Vagina (tissue), 2 donors: Measurements from ENCODE around the gene RPS6KA5. TPM values are rescaled to one million over a fixed set of nuclear protein-coding genes. Genes with fewer than 3 reads are reported as not detected.
"Not testable (repeated sequence)": the region's sequence is repeated elsewhere in the genome, so short reads cannot be mapped to it uniquely, and the experiment has no call there.

Experiments
- DNase-seq, 2 donors: peaks; one replicate each; pipeline ENCODE4 v3.0.0-alpha.2; 2017; ENCODE audit errors: extremely low spot score in 2 of 2
- H3K27ac ChIP-seq: fragments of 200-600 bp; sonication (generic); one replicate; pipeline ENCODE4 v1.5.1; 2019
- H3K27me3 ChIP-seq: fragments of 200-600 bp; sonication (generic); one replicate; pipeline ENCODE4 v1.5.1; 2019
- H3K36me3 ChIP-seq, 2 donors: fragments of 200-600 bp; sonication (generic); one replicate each; pipeline ENCODE4 v1.5.1; 2017 to 2019
- H3K4me1 ChIP-seq: fragments of 200-600 bp; sonication (generic); one replicate; pipeline ENCODE4 v1.5.1; 2019
- H3K4me3 ChIP-seq, 2 donors: fragments of 200-600 bp; sonication (generic); 1 replicate in 1 of 2; 2 replicates in 1 of 2; pipeline ENCODE4 v1.5.1; 2016 to 2019
- H3K9me3 ChIP-seq: fragments of 200-600 bp; sonication (generic); one replicate; pipeline ENCODE4 v1.5.1; 2019
- POLR2A ChIP-seq, 2 donors: fragments of 450-650 bp; IDR thresholded peaks; one replicate each; pipeline ENCODE4 v1.6.1; 2017; ENCODE audit warnings: antibody characterized with exemption in 2 of 2, mild to moderate bottlenecking in 2 of 2, moderate library complexity in 2 of 2
- POLR2AphosphoS5 ChIP-seq, 2 donors: sonication (generic); formaldehyde crosslinking; IDR thresholded peaks; one replicate each; pipeline ENCODE4 v1.9.0; 2017; ENCODE audit warnings: antibody characterized with exemption in 2 of 2, mild to moderate bottlenecking in 2 of 2, low read depth in 1 of 2; ENCODE audit not compliant: insufficient read depth in 1 of 2
- intact Hi-C: fragments of 100-400 bp; cut with DNase I; formaldehyde crosslinking; loops from one replicate; pipeline ENCODE4 v1.15.1; 2023
- total RNA-seq: library from RNA; depleted of rRNA; stranded (reverse); fragments of >200 nt; gene quantifications from one replicate; pipeline ENCODE4 v1.2.3, GENCODE V29; 2016
- TF ChIP-seq, protein P1 (sequence below), 3 experiments: fragments of 450-650 bp in 2 of 3; fragments of 200-600 bp in 1 of 3; sonication (generic) in 1 of 3; IDR thresholded peaks; one replicate each; pipeline ENCODE4 v1.5.1; 2017 to 2019; ENCODE audit warnings: antibody characterized with exemption in 3 of 3, mild to moderate bottlenecking in 2 of 3, moderate library complexity in 2 of 3

RPS6KA5 gene
- total RNA-seq, 1 donor from 2014 or later: 5.2 TPM

DNA sequence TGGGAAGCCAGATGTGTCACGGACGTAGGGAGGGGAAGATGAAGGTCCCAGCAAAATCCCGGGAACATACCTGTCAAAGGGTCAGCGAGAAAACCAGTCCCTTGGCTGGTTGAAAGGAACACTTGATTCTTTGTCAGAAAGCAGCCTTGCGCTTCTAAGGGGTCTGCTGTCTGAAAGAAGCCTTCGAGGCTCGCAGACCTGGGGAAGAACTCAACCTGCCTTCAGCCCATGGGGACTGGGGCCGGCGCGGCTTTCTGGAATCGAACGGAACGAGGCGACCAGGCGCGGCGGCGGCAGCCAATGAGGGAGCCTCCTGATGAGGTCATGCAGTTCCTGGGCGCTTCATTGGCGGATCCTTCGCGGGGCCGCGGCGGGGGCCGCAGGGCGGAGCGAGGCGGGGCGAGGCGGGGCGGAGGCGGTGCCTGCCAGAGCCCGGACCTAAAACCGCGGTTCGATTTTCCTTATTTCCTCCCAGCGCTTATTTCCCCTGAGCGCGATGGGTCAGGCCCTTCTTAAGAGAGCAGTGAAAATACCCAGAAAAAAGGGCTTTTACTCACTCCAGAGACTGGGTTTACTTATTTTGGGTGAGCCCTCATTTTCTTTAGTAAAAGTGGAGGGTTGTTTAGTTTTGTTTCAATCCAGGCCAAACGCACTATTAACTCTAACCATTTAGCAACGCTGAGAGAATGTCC lies 232.4 kb downstream of the RPS6KA5 start:
- H3K4me3 ChIP-seq: peak overlapping the region; percentile 35 to 45
- no peaks in the 10 kb centered on the region for H3K36me3 ChIP-seq
- intact Hi-C loops: no loop called here
- peaks cover 14% of the 10 kb centered on the region for H3K4me1 ChIP-seq
- H3K27me3 ChIP-seq: no peaks in the 10 kb centered on the region
- no peaks in the 10 kb centered on the region for H3K9me3 ChIP-seq
- peak in 1 of 2 donors; percentile 94 for DNase-seq
- H3K27ac ChIP-seq: peak overlapping the region; percentile 60
- TF ChIP-seq, protein P1, sequence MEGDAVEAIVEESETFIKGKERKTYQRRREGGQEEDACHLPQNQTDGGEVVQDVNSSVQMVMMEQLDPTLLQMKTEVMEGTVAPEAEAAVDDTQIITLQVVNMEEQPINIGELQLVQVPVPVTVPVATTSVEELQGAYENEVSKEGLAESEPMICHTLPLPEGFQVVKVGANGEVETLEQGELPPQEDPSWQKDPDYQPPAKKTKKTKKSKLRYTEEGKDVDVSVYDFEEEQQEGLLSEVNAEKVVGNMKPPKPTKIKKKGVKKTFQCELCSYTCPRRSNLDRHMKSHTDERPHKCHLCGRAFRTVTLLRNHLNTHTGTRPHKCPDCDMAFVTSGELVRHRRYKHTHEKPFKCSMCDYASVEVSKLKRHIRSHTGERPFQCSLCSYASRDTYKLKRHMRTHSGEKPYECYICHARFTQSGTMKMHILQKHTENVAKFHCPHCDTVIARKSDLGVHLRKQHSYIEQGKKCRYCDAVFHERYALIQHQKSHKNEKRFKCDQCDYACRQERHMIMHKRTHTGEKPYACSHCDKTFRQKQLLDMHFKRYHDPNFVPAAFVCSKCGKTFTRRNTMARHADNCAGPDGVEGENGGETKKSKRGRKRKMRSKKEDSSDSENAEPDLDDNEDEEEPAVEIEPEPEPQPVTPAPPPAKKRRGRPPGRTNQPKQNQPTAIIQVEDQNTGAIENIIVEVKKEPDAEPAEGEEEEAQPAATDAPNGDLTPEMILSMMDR (IDR thresholded peaks at IDR 0.05): no peak
- TF ChIP-seq POLR2A (IDR thresholded peaks at IDR 0.05) (peak in 1 of 2 donors; percentile 19), POLR2AphosphoS5 (IDR thresholded peaks at IDR 0.05; ENCODE audit: insufficient read depth in 1 of 2, low read depth in 1 of 2) (peak in 1 of 2 donors; percentile 79)

DNA sequence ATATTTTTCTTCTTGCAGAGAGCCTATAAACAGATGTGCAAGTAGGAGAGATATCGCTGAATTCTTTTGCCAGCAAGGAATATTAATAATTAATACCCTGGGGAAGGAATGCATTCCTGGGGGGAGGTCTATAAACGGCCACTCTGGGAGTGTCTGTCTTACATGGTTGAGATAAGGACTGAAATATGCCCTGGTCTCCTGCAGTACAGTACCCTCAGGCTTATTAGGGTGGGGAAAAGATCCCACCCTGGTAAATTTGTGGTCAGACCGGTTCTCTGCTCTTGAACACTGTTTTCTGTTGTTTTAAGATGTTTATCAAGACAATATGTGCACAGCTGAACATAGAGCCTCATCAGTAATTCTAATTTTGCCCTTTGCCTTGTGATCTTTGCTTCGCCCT lies 236.9 kb downstream of the RPS6KA5 start:
- H3K27me3 ChIP-seq, DNase-seq, H3K9me3 ChIP-seq, H3K4me3 ChIP-seq, H3K27ac ChIP-seq, H3K4me1 ChIP-seq, intact Hi-C loops, H3K36me3 ChIP-seq: not testable (repeated sequence)

DNA sequence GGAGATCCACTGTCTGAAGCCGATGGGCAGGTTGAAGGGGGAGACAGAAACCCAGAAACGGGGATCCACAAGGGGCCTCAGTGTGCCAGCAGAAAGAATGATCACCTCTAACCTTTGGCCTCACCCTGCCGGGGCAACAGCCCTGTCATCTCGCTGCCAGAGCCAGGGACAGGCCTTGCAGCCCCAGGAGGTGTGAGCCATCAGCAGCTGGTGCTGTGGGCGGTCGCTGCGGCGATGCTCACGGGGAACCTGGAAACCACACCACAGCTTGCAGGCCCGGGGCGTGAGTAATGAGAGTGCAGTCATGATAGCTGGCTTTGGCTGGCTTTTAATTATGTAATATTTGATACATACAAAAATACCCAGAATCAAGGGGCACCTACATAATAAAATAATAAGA lies 239.5 kb downstream of the RPS6KA5 start:
- H3K9me3 ChIP-seq: no peaks in the 10 kb centered on the region
- H3K4me1 ChIP-seq: no peaks in the 10 kb centered on the region
- no peaks in the 10 kb centered on the region for H3K36me3 ChIP-seq
- no peak for DNase-seq
- no peaks in the 10 kb centered on the region for H3K27me3 ChIP-seq
- H3K27ac ChIP-seq: no peak overlapping the region
- no peak overlapping the region for H3K4me3 ChIP-seq
- TF ChIP-seq POLR2AphosphoS5 (IDR thresholded peaks at IDR 0.05; ENCODE audit: insufficient read depth in 1 of 2, low read depth in 1 of 2) (no peak), POLR2A (IDR thresholded peaks at IDR 0.05) (no peak)
- TF ChIP-seq, protein P1 (IDR thresholded peaks at IDR 0.05): no peak
- intact Hi-C loops: no loop called here

DNA sequence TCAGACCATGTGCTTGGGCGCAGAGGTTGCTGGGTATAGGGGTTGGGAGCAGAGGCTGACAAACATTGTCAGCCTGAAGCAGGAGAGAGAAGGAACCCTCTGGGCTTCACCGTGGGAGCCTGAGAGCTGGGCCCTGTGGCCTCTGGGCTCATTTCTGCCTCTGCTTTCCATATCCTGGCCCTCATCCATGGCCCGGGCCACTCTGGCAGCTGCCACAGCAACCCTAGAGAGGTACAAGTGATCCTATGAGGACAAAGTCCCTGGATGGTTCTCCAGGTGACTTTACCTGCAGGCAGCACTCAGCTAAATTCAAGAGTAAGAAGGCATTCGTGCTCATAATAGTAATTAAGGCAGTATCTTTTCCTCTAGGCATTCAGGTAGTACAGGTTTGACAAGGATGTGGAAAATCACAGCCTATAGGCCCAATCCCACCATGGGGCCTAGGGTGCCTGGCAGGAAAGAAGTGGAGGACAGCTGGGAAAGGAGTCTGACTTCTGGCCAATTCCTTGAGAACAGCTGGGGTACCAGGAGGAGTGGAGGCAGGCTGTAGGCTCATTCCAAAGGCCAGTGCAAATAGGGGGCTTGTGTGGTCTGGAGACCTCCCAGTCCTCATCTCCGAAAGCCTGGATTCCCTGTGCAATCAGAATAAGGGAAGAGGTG lies 240.6 kb downstream of the RPS6KA5 start:
- Histone ChIP-seq H3K4me1 (peaks cover 9% of the 10 kb centered on the region), H3K36me3 (no peaks in the 10 kb centered on the region), H3K27ac (no peak overlapping the region), H3K4me3 (no peak overlapping the region), H3K27me3 (no peaks in the 10 kb centered on the region), H3K9me3 (no peaks in the 10 kb centered on the region)
- intact Hi-C loops: no loop called here
- no peak for DNase-seq
- TF ChIP-seq POLR2AphosphoS5 (IDR thresholded peaks at IDR 0.05; ENCODE audit: insufficient read depth in 1 of 2, low read depth in 1 of 2): no peak
- TF ChIP-seq POLR2A (IDR thresholded peaks at IDR 0.05): no peak
- TF ChIP-seq, protein P1 (IDR thresholded peaks at IDR 0.05): no peak

DNA sequence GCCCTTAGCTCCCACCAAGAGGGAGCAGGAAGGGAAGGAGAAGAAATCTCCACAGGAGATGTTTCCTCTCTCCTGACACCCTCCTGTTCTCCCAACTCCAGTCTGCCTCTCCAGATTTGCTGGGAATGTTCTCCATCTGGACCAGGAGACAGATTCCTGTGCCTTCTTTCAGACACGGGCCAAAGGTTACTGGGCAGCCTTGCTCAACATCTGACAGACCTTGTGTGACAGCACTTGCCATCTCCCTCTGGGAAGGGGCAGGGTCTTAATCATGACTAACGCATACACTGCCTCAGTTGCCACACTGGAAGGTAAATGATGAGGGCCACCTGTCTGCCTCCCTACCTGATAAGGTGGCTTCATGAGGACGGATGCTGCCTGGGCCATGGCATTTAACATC lies 241.7 kb downstream of the RPS6KA5 start:
- no peaks in the 10 kb centered on the region for H3K36me3 ChIP-seq
- no peak for DNase-seq
- H3K4me1 ChIP-seq: peaks cover 20% of the 10 kb centered on the region
- intact Hi-C loops: no loop called here
- no peak overlapping the region for H3K4me3 ChIP-seq
- H3K27me3 ChIP-seq: no peaks in the 10 kb centered on the region
- no peak for TF ChIP-seq POLR2A (IDR thresholded peaks at IDR 0.05)
- TF ChIP-seq, protein P1 (IDR thresholded peaks at IDR 0.05): no peak
- no peak overlapping the region for H3K27ac ChIP-seq
- no peaks in the 10 kb centered on the region for H3K9me3 ChIP-seq
